IMR-90 (cell line): ENCODE results near the gene TMPRSS13. TPM values are rescaled to one million over a fixed set of nuclear protein-coding genes. Genes with fewer than 3 reads are reported as not detected.

ENCODE experiments used
- ATAC-seq: fragments of 200-7000 bp; cut with Tn5 transposase; 2 replicates; pipeline ENCODE4 v1.9.1; 2020; ENCODE audit warnings: low read depth, mild to moderate bottlenecking, moderate library complexity
- BruUV-seq: library from RNA; stranded (reverse); fragments of 400-500 nt; replicated peaks from 2 replicates; lab custom pipeline; 2021; lab: Mats Ljungman, UMichigan
- CTCF ChIA-PET: fragments of 300-600 bp; formaldehyde crosslinking; extraction: SDS; loops from one replicate; lab custom pipeline; 2021; ENCODE audit warnings: antibody characterized with exemption; lab: Yijun Ruan, JAX
- POLR2A ChIA-PET: fragments of 300-600 bp; sonication (Branson Sonifier 250); formaldehyde crosslinking; loops from one replicate; lab custom pipeline; 2022; ENCODE audit warnings: antibody characterized with exemption; ENCODE audit not compliant: unreplicated experiment; lab: Charles Lee
- DNase-seq: peaks from one replicate; pipeline ENCODE4 v3.0.0; 2013
- H2AFZ ChIP-seq: replicated peaks from 2 replicates; pipeline ENCODE3; 2013; ENCODE audit warnings: low read length, mild to moderate bottlenecking; ENCODE audit not compliant: poor library complexity
- H2AK5ac ChIP-seq: 2 replicates; pipeline ENCODE4 v1.6.1; 2013; ENCODE audit warnings: low read depth, low read length, inconsistent platforms
- H2AK9ac ChIP-seq: replicated peaks from 2 replicates; pipeline ENCODE3; 2013; ENCODE audit warnings: mild to moderate bottlenecking, low read depth, low read length, moderate library complexity; ENCODE audit not compliant: poor library complexity
- H2BK120ac ChIP-seq: 2 replicates; pipeline ENCODE4 v1.6.1; 2013; ENCODE audit warnings: low read depth, low read length, inconsistent platforms
- H2BK15ac ChIP-seq: 3 replicates; pipeline ENCODE4 v1.6.1; 2013; ENCODE audit warnings: low read depth, low read length, inconsistent platforms
- H2BK20ac ChIP-seq: 2 replicates; pipeline ENCODE4 v1.6.1; 2013; ENCODE audit warnings: low read depth, mild to moderate bottlenecking, inconsistent platforms, low read length, moderate library complexity
- H2BK5ac ChIP-seq: 2 replicates; pipeline ENCODE4 v1.6.1; 2013; ENCODE audit warnings: mild to moderate bottlenecking, low read depth, low read length, inconsistent platforms; ENCODE audit not compliant: poor library complexity, severe bottlenecking
- H3K14ac ChIP-seq: replicated peaks from 2 replicates; pipeline ENCODE4 v1.6.1; 2013; ENCODE audit warnings: low read depth, low read length, inconsistent platforms
- H3K18ac ChIP-seq: 2 replicates; pipeline ENCODE4 v1.6.1; 2013; ENCODE audit warnings: low read depth, low read length, control low read depth
- H3K23ac ChIP-seq: 2 replicates; pipeline ENCODE4 v1.6.1; 2013; ENCODE audit warnings: low read depth, low read length, inconsistent platforms
- H3K27ac ChIP-seq: 2 replicates; pipeline ENCODE4 v1.5.1; 2013; ENCODE audit warnings: mild to moderate bottlenecking, control low read depth, low read length; ENCODE audit not compliant: insufficient read depth
- H3K27me3 ChIP-seq: 2 replicates; pipeline ENCODE4 v1.6.1; 2013; ENCODE audit warnings: low read length; ENCODE audit not compliant: control insufficient read depth, insufficient read depth
- H3K36me3 ChIP-seq: 2 replicates; pipeline ENCODE4 v1.6.1; 2013; ENCODE audit warnings: low read length, mixed read lengths; ENCODE audit not compliant: control insufficient read depth, insufficient read depth
- H3K4ac ChIP-seq: 2 replicates; pipeline ENCODE4 v1.6.1; 2013; ENCODE audit warnings: low read depth, low read length, inconsistent platforms
- H3K4me1 ChIP-seq: 2 replicates; pipeline ENCODE4 v1.6.1; 2013; ENCODE audit warnings: low read length, mixed read lengths; ENCODE audit not compliant: control insufficient read depth, insufficient read depth
- H3K4me2 ChIP-seq: 2 replicates; pipeline ENCODE4 v1.6.1; 2013; ENCODE audit warnings: low read depth, mild to moderate bottlenecking, control low read depth, low read length, moderate library complexity
- H3K4me3 ChIP-seq: 2 replicates; pipeline ENCODE4 v1.5.1; 2013; ENCODE audit warnings: low read depth, mild to moderate bottlenecking, control low read depth, low read length, moderate library complexity; ENCODE audit not compliant: insufficient read depth
- H3K56ac ChIP-seq: 2 replicates; pipeline ENCODE4 v1.6.1; 2013; ENCODE audit warnings: low read length, inconsistent platforms; ENCODE audit not compliant: insufficient read depth; ENCODE audit errors: extremely low read depth
- H3K79me1 ChIP-seq, 2 experiments: 2 replicates each; pipeline ENCODE4 v1.6.1; 2013; ENCODE audit warnings: low read length in 2 of 2, inconsistent platforms in 1 of 2, low read depth in 1 of 2
- H3K9ac ChIP-seq: 2 replicates; pipeline ENCODE4 v1.6.1; 2013; ENCODE audit warnings: low read depth, low read length, control low read depth
- H3K9me1 ChIP-seq: 2 replicates; pipeline ENCODE4 v1.6.1; 2013; ENCODE audit warnings: low read length, inconsistent platforms; ENCODE audit not compliant: insufficient read depth
- H3K9me3 ChIP-seq: 2 replicates; pipeline ENCODE4 v1.6.1; 2013; ENCODE audit warnings: low read length; ENCODE audit not compliant: control insufficient read depth, insufficient read depth
- H4K20me1 ChIP-seq: 2 replicates; pipeline ENCODE4 v1.6.1; 2013; ENCODE audit warnings: low read length, inconsistent platforms; ENCODE audit not compliant: insufficient read depth
- H4K5ac ChIP-seq: 2 replicates; pipeline ENCODE4 v1.6.1; 2013; ENCODE audit warnings: mild to moderate bottlenecking, low read depth, low read length, control low read depth
- H4K8ac ChIP-seq, 2 experiments: 2 replicates each; pipeline ENCODE4 v1.6.1; 2013; ENCODE audit warnings: low read depth in 2 of 2, low read length in 2 of 2, control low read depth in 1 of 2, inconsistent platforms in 1 of 2
- H4K91ac ChIP-seq: 2 replicates; pipeline ENCODE4 v1.6.1; 2013; ENCODE audit warnings: low read depth, low read length, inconsistent platforms; ENCODE audit not compliant: insufficient read depth
- BHLHE40 ChIP-seq: fragments of 150-350 bp; IDR thresholded peaks from 2 replicates; pipeline ENCODE4 v1.6.1; 2016; ENCODE audit warnings: mild to moderate bottlenecking, low read depth, low read length
- CEBPB ChIP-seq: IDR thresholded peaks from 2 replicates; pipeline ENCODE4 v1.6.1; 2012; ENCODE audit warnings: low read depth, low read length, improper control_type of control experiment
- CHD1 ChIP-seq: IDR thresholded peaks from 2 replicates; pipeline ENCODE4 v1.6.1; 2012; ENCODE audit warnings: low read depth, low read length, improper control_type of control experiment
- CTCF ChIP-seq: conservative IDR thresholded peaks from 2 replicates; pipeline ENCODE4 v1.5.1; 2012; ENCODE audit warnings: mild to moderate bottlenecking, low read depth, low read length, improper control_type of control experiment
- ELK1 ChIP-seq: fragments of 150-350 bp; IDR thresholded peaks from 2 replicates; pipeline ENCODE4 v1.6.1; 2016; ENCODE audit warnings: low read depth, mild to moderate bottlenecking, low read length, moderate library complexity, borderline replicate concordance
- FOS ChIP-seq: fragments of 150-350 bp; IDR thresholded peaks from 2 replicates; pipeline ENCODE4 v1.6.1; 2016; ENCODE audit warnings: low read depth, low read length
- MAFK ChIP-seq: IDR thresholded peaks from 2 replicates; pipeline ENCODE4 v1.6.1; 2012; ENCODE audit warnings: low read depth, low read length, improper control_type of control experiment
- MXI1 ChIP-seq: IDR thresholded peaks from 2 replicates; pipeline ENCODE4 v1.6.1; 2012; ENCODE audit warnings: low read depth, mild to moderate bottlenecking, low read length, moderate library complexity, borderline replicate concordance
- NFE2L2 ChIP-seq: fragments of 150-350 bp; IDR thresholded peaks from 2 replicates; pipeline ENCODE4 v1.6.1; 2016; ENCODE audit warnings: low read depth, mild to moderate bottlenecking, low read length
- POLR2A ChIP-seq: IDR thresholded peaks from 2 replicates; pipeline ENCODE4 v1.6.1; 2012; ENCODE audit warnings: mild to moderate bottlenecking, low read depth, low read length
- RAD21 ChIP-seq: IDR thresholded peaks from 2 replicates; pipeline ENCODE4 v1.6.1; 2012; ENCODE audit warnings: low read length, improper control_type of control experiment
- RCOR1 ChIP-seq: IDR thresholded peaks from 2 replicates; pipeline ENCODE4 v1.6.1; 2012; ENCODE audit warnings: mild to moderate bottlenecking, low read length, improper control_type of control experiment; ENCODE audit not compliant: insufficient replicate concordance
- RFX5 ChIP-seq: IDR thresholded peaks from 2 replicates; pipeline ENCODE4 v1.8.0; 2012; ENCODE audit warnings: low read depth, mild to moderate bottlenecking, low read length, moderate library complexity
- USF2 ChIP-seq: fragments of 150-350 bp; IDR thresholded peaks from 2 replicates; pipeline ENCODE4 v1.6.1; 2017; ENCODE audit warnings: mild to moderate bottlenecking, antibody characterized with exemption, low read length, low read depth
- WGBS, 2 experiments: methylation state at CpG; one replicate each; pipeline versions ENCODE4 v1.1.5 to v1.1.7; 2013; ENCODE audit warnings: missing lambda C conversion rate in 2 of 2; ENCODE audit not compliant: insufficient read length in 1 of 2; ENCODE audit errors: extremely low coverage in 2 of 2; 5-methylcytosine and 5-hydroxymethylcytosine counted together
- dilution Hi-C: fragments of 300-500 bp; cut with HindIII; formaldehyde crosslinking; loops from one replicate; pipeline ENCODE4 v1.14.3; 2018; ENCODE audit warnings: low sequenced_read_pairs; ENCODE audit not compliant: unreplicated experiment
- in situ Hi-C: fragments of 300-500 bp; cut with MboI; formaldehyde crosslinking; loops from 3 replicates; pipeline ENCODE4 v1.14.3; 2019; ENCODE audit warnings: low sequenced_read_pairs, inconsistent platforms, mixed read lengths
- intact Hi-C: fragments of 100-400 bp; cut with micrococcal nuclease; formaldehyde crosslinking; loops from 2 replicates; pipeline ENCODE4 v1.10.0; 2022
- polyA plus RNA-seq, 3 experiments: library from polyadenylated mRNA; depleted of rRNA; stranded (reverse); fragments of >200 nt; gene quantifications; 2 replicates each; pipeline ENCODE4 v1.2.3, GENCODE V29; 2012; ENCODE audit warnings: low replicate concordance in 1 of 3
- total RNA-seq: library from RNA; depleted of rRNA; stranded (reverse); fragments of >200 nt; gene quantifications from 2 replicates; pipeline ENCODE4 v1.2.3, GENCODE V29; 2012

Gene TMPRSS13
- total and polyA plus RNA-seq, 2 of the 4 experiments (the other 2 are of a cell fraction): not detected

- no peak overlapping the region for H2BK15ac ChIP-seq
- H4K91ac ChIP-seq: no peak overlapping the region
- ATAC-seq (no peak), DNase-seq (no peak)
- no peak overlapping the region for H2AFZ ChIP-seq
- H3K4me3 ChIP-seq: no peak overlapping the region
- no peak overlapping the region for H2AK5ac ChIP-seq
- H3K14ac ChIP-seq: no peak overlapping the region
- CTCF ChIA-PET: no interaction called here
- H3K79me1 ChIP-seq: no peaks in the 10 kb centered on the region
- no peak overlapping the region for H3K56ac ChIP-seq
- no peak overlapping the region for H3K23ac ChIP-seq
- H3K36me3 ChIP-seq: no peaks in the 10 kb centered on the region
- H3K9ac ChIP-seq: no peak overlapping the region
- H2AK9ac ChIP-seq: no peak overlapping the region
- H4K8ac ChIP-seq: no peak overlapping the region
- WGBS, 2 experiments: 40% methylated on average over 1 of the region's 4 CpGs; no CpG with 5 or more reads in 1 of the 2 experiments
- intact Hi-C loops: no loop called here
- H3K18ac ChIP-seq: no peak overlapping the region
- POLR2A ChIA-PET: no interaction called here
- no peak overlapping the region for H3K27ac ChIP-seq
- no peaks in the 10 kb centered on the region for H3K4me1 ChIP-seq
- H2BK5ac ChIP-seq: no peak overlapping the region
- no peaks in the 10 kb centered on the region for H3K9me3 ChIP-seq
- H4K5ac ChIP-seq: no peak overlapping the region
- H3K27me3 ChIP-seq: 0 out of 2 replicates have a peak, but pooled peaks cover 2% of the 10 kb centered on the region
- no peak for TF ChIP-seq CEBPB
- no peak for TF ChIP-seq ELK1
- TF ChIP-seq RFX5: no peak
- no peak for TF ChIP-seq MAFK
- TF ChIP-seq POLR2A: no peak
- no peak for TF ChIP-seq USF2
- TF ChIP-seq CHD1: no peak
- TF ChIP-seq RCOR1: no peak
- TF ChIP-seq NFE2L2: no peak
- no peak for TF ChIP-seq MXI1
- no peak for TF ChIP-seq FOS
- no peak for TF ChIP-seq CTCF
- TF ChIP-seq BHLHE40: no peak
- no peak for TF ChIP-seq RAD21
- no peak overlapping the region for H3K4me2 ChIP-seq
- H2BK120ac ChIP-seq: no peak overlapping the region
- H3K4ac ChIP-seq: no peak overlapping the region
- in situ Hi-C loops: no loop called here
- BruUV-seq: no TSS peak
- dilution Hi-C loops: no loop called here
- H2BK20ac ChIP-seq: no peak overlapping the region
- H4K20me1 ChIP-seq: no peaks in the 10 kb centered on the region
- no peaks in the 10 kb centered on the region for H3K9me1 ChIP-seq
Measured at GRCh38 chr11:117905524-117905923, 23.7 kb downstream of the TMPRSS13 start.
